PC-3 (cell line): ENCODE measurements around the gene ADIPOR1. TPM values are rescaled to one million over a fixed set of nuclear protein-coding genes. Genes with fewer than 3 reads are reported as not detected.

Experiments
- ATAC-seq: fragments of 200-7000 bp; cut with Tn5 transposase; 2 replicates; pipeline ENCODE4 v1.9.1; 2020; ENCODE audit warnings: mild to moderate bottlenecking, moderate library complexity
- BruUV-seq: library from RNA; stranded (reverse); fragments of 400-500 nt; replicated peaks from 2 replicates; lab custom pipeline; 2021; lab: Mats Ljungman, UMichigan
- CTCF ChIA-PET: fragments of 300-600 bp; sonication (Branson Sonifier 250); formaldehyde crosslinking; loops from one replicate; lab custom pipeline; 2022; ENCODE audit warnings: antibody characterized with exemption; lab: Charles Lee
- POLR2A ChIA-PET: fragments of 300-600 bp; sonication (Branson Sonifier 250); formaldehyde crosslinking; loops from one replicate; lab custom pipeline; 2022; ENCODE audit warnings: antibody characterized with exemption; ENCODE audit not compliant: unreplicated experiment; lab: Charles Lee
- DNase-seq: peaks from one replicate; pipeline ENCODE4 v3.0.0-alpha.2; 2015
- H2AFZ ChIP-seq: fragments of 300-600 bp; sonication (generic); 2 replicates; pipeline ENCODE4 v1.6.0; 2016; ENCODE audit warnings: antibody characterized with exemption, low read length
- H3F3A ChIP-seq: fragments of 300-600 bp; sonication (generic); one replicate; pipeline ENCODE4 v1.6.0; 2017; ENCODE audit warnings: antibody characterized with exemption, low read length, control low read depth, mild to moderate bottlenecking; ENCODE audit not compliant: unreplicated experiment
- H3K27ac ChIP-seq: fragments of 300-600 bp; sonication (generic); 2 replicates; pipeline ENCODE4 v1.5.1; 2016; ENCODE audit warnings: mild to moderate bottlenecking, low read length
- H3K27me3 ChIP-seq: fragments of 300-600 bp; sonication (generic); 2 replicates; pipeline ENCODE4 v1.6.1; 2016; ENCODE audit warnings: low read length, mixed read lengths
- H3K36me3 ChIP-seq: fragments of 300-600 bp; sonication (generic); 2 replicates; pipeline ENCODE4 v1.6.1; 2016; ENCODE audit warnings: low read depth, mixed run types, low read length, mixed read lengths
- H3K4me1 ChIP-seq: fragments of 300-600 bp; sonication (generic); 2 replicates; pipeline ENCODE4 v1.5.1; 2016; ENCODE audit warnings: low read length; ENCODE audit not compliant: insufficient read depth
- H3K4me2 ChIP-seq: fragments of 300-600 bp; sonication (generic); 2 replicates; pipeline ENCODE4 v1.6.0; 2016; ENCODE audit warnings: low read length
- H3K4me3 ChIP-seq: fragments of 300-600 bp; sonication (generic); 2 replicates; pipeline ENCODE4 v1.5.1; 2016; ENCODE audit warnings: mild to moderate bottlenecking, low read length, mixed read lengths
- H3K79me2 ChIP-seq: fragments of 300-600 bp; sonication (generic); 2 replicates; pipeline ENCODE4 v1.6.1; 2017; ENCODE audit warnings: low read length, mixed read lengths
- H3K9ac ChIP-seq: fragments of 300-600 bp; sonication (generic); 2 replicates; pipeline ENCODE4 v1.6.0; 2016; ENCODE audit warnings: mild to moderate bottlenecking, low read length
- H3K9me2 ChIP-seq: fragments of 300-600 bp; sonication (generic); replicated peaks from 2 replicates; pipeline ENCODE4 v1.6.1; 2016; ENCODE audit warnings: mixed run types, low read length, mixed read lengths
- H3K9me3 ChIP-seq: fragments of 300-600 bp; sonication (generic); 2 replicates; pipeline ENCODE4 v1.6.1; 2016; ENCODE audit warnings: low read length, mixed read lengths
- H4K20me1 ChIP-seq: fragments of 300-600 bp; sonication (generic); 2 replicates; pipeline ENCODE4 v1.6.1; 2016; ENCODE audit warnings: low read length, mixed read lengths
- EZH2 ChIP-seq: fragments of 300-600 bp; sonication (generic); IDR thresholded peaks from one replicate; pipeline ENCODE4 v1.6.1; 2017; ENCODE audit warnings: antibody characterized with exemption, mild to moderate bottlenecking, low read length; ENCODE audit not compliant: unreplicated experiment
- EZH2phosphoT487 ChIP-seq: fragments of 300-600 bp; sonication (generic); IDR thresholded peaks from 2 replicates; pipeline ENCODE4 v1.6.1; 2018; ENCODE audit warnings: mild to moderate bottlenecking, antibody characterized with exemption, low read length, borderline replicate concordance
- intact Hi-C: fragments of 100-400 bp; cut with micrococcal nuclease; formaldehyde crosslinking; loops from 2 replicates; pipeline ENCODE4 v1.9.0; 2023
- total RNA-seq: library from RNA; depleted of rRNA; stranded (reverse); fragments of >200 nt; gene quantifications from 2 replicates; pipeline ENCODE4 v1.2.3, GENCODE V29; 2014
- TF ChIP-seq, protein P1 (sequence below): fragments of 300-600 bp; sonication (generic); conservative IDR thresholded peaks from 2 replicates; pipeline ENCODE4 v1.5.1; 2017; ENCODE audit warnings: antibody characterized with exemption, low read depth, mild to moderate bottlenecking, low read length

The ADIPOR1 gene
- total RNA-seq, 1 experiment from 2014 or later: 137 TPM

DNA sequence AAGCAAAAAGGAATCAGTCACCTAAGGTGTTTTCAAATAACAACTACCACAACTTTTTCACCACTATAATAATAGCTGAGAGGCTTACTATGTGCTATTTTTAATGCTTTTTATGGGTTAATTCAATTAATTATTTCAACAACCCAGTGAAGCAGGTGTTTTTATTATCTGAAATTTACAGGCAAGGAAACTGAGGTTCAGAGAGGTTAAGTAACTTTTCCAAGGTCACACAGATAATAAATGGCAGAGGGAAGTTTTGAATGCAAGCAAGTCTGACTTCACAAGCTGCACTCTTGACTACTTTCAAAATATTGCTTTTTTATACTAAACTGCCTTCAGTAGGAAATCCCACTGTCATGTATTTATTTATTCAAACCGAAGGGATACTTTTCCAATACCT, 44.8 kb upstream of the ADIPOR1 start:
- H2AFZ ChIP-seq: no peak overlapping the region
- H3K27ac ChIP-seq: no peak overlapping the region
- no peak overlapping the region for H3K9ac ChIP-seq
- H3K4me3 ChIP-seq: no peak overlapping the region
- H3K4me1 ChIP-seq: peaks cover 2% of the 10 kb centered on the region; the same call in 1 of the 2 replicates
- H3K27me3 ChIP-seq: no peaks in the 10 kb centered on the region; the same call in 1 of the 2 replicates
- no peaks in the 10 kb centered on the region for H3F3A ChIP-seq
- intact Hi-C loops: no loop called here
- no peaks in the 10 kb centered on the region for H3K9me3 ChIP-seq
- peaks cover 7% of the 10 kb centered on the region for H3K79me2 ChIP-seq
- peaks cover 2% of the 10 kb centered on the region; the same call in 1 of the 2 replicates for H4K20me1 ChIP-seq
- no peak for DNase-seq
- CTCF ChIA-PET: no interaction called here
- H3K9me2 ChIP-seq: no peaks in the 10 kb centered on the region
- TF ChIP-seq EZH2 (no peak), EZH2phosphoT487 (no peak)
- TF ChIP-seq, protein P1, sequence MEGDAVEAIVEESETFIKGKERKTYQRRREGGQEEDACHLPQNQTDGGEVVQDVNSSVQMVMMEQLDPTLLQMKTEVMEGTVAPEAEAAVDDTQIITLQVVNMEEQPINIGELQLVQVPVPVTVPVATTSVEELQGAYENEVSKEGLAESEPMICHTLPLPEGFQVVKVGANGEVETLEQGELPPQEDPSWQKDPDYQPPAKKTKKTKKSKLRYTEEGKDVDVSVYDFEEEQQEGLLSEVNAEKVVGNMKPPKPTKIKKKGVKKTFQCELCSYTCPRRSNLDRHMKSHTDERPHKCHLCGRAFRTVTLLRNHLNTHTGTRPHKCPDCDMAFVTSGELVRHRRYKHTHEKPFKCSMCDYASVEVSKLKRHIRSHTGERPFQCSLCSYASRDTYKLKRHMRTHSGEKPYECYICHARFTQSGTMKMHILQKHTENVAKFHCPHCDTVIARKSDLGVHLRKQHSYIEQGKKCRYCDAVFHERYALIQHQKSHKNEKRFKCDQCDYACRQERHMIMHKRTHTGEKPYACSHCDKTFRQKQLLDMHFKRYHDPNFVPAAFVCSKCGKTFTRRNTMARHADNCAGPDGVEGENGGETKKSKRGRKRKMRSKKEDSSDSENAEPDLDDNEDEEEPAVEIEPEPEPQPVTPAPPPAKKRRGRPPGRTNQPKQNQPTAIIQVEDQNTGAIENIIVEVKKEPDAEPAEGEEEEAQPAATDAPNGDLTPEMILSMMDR: no peak
- POLR2A ChIA-PET: no interaction called here
- ATAC-seq: no peak
- no peaks in the 10 kb centered on the region for H3K36me3 ChIP-seq
- H3K4me2 ChIP-seq: no peak overlapping the region
- no TSS peak for BruUV-seq

DNA sequence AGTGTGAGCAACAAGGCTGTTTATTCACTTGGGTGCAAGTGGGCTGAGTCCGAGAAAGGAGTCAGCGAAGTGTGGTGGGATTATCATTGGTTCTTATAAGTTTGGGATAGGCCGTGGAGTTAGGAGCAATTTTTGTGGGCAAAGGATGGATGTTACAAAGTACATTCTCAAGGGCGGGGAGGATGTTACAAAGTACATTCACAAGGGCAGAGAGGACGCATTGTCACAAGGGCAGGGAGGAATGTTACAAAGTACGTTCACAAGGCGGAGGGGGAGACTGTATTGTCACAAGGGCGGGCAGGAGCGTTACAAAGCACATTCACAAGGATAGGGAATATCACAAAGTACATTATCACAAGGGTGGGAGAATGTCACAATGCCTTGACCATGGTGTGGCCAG, 43.9 kb upstream of the ADIPOR1 start:
- ATAC-seq (no peak), DNase-seq (no peak)
- Histone ChIP-seq H3K9me2 (no peaks in the 10 kb centered on the region), H3K4me1 (peaks cover 2% of the 10 kb centered on the region; the same call in 1 of the 2 replicates), H2AFZ (no peak overlapping the region), H3K4me2 (no peak overlapping the region), H4K20me1 (no peaks in the 10 kb centered on the region), H3K9me3 (no peaks in the 10 kb centered on the region), H3K27ac (no peak overlapping the region), H3K79me2 (no peaks in the 10 kb centered on the region), H3K4me3 (no peak overlapping the region), H3F3A (no peaks in the 10 kb centered on the region), H3K27me3 (peaks cover 4% of the 10 kb centered on the region), H3K36me3 (no peaks in the 10 kb centered on the region), H3K9ac (no peak overlapping the region)
- BruUV-seq: no TSS peak
- ChIA-PET POLR2A (no interaction called here), CTCF (no interaction called here)
- intact Hi-C loops: no loop called here
- TF ChIP-seq, protein P1: no peak
- TF ChIP-seq EZH2: no peak
- TF ChIP-seq EZH2phosphoT487: no peak

DNA sequence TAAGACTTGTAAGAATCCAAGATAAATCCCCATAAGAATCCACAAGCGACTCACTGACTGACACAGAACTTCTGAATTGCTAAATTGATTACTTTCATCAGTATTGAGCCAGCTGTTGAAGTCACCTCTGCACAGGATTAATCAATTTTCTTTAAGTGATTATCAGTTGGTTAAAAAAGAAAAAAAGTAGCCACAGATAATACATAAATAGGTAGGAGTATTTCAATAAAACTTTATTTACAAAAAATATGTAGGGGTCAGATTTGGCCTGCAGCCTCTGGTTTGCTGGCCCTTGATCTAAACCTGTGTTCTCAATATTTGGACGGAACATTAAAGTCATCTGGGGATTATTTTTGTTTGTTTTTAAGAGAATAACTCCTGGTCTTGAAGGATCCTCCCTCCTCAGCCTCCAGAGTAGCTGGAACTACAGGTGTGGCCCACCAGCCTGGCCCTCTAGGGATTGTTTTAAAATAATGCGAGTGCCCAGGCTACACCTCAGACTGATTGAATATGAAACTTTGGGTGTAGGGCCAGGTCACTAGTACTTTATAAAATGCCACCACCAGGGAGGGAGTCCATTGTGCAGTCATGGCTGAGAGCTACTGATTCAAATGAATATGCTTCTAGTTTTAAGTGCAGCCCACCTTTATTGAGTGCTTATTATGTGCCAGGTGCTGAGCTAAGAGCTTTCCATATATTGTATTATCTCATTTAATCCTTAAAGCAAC, 42.3 kb upstream of the ADIPOR1 start:
- Histone ChIP-seq H3K27me3 (peaks cover 20% of the 10 kb centered on the region), H3K4me1 (peaks cover 2% of the 10 kb centered on the region; the same call in 1 of the 2 replicates), H3K9me2 (no peaks in the 10 kb centered on the region), H3K9ac (no peak overlapping the region), H3K4me3 (no peak overlapping the region), H4K20me1 (no peaks in the 10 kb centered on the region), H2AFZ (0 out of 2 replicates have a peak overlapping the region, but pooled peaks have one; percentile 93), H3K27ac (no peak overlapping the region), H3K9me3 (no peaks in the 10 kb centered on the region), H3K36me3 (no peaks in the 10 kb centered on the region), H3K79me2 (no peaks in the 10 kb centered on the region), H3F3A (no peaks in the 10 kb centered on the region), H3K4me2 (no peak overlapping the region)
- ATAC-seq: no peak
- BruUV-seq: no TSS peak
- ChIA-PET CTCF (interaction anchor here (0.6 kb wide), 1 partner anchor 97 kb away, joined by 16 read pairs; no protein-coding TSS in a partner anchor), POLR2A (no interaction called here)
- DNase-seq: no peak
- TF ChIP-seq, protein P1: no peak
- TF ChIP-seq EZH2: no peak
- TF ChIP-seq EZH2phosphoT487: no peak
- intact Hi-C loops: no loop called here
